CD14-positive monocyte (primary cell): ENCODE data around the gene SLCO2A1. TPM values are rescaled to one million over a fixed set of nuclear protein-coding genes. Genes with fewer than 3 reads are reported as not detected.

Experiments used
- DNase-seq, 3 donors: peaks; one replicate each; pipeline ENCODE4 v3.0.0-alpha.2; 2011 to 2022
- H2AFZ ChIP-seq: 2 replicates; pipeline ENCODE4 v1.6.0; 2012; ENCODE audit warnings: mild to moderate bottlenecking, low read depth, low read length, inconsistent platforms; ENCODE audit not compliant: insufficient read depth, poor library complexity, severe bottlenecking
- H3K27ac ChIP-seq, 2 donors: 1 replicate in 1 of 2; 2 replicates in 1 of 2; pipeline ENCODE4 v1.5.1; 2012 to 2013; ENCODE audit warnings: low read length in 2 of 2, control low read depth in 1 of 2, inconsistent platforms in 1 of 2, low read depth in 1 of 2, mild to moderate bottlenecking in 1 of 2
- H3K27me3 ChIP-seq, 2 donors: one replicate each; pipeline versions ENCODE4 v1.6.0 to v1.6.1; 2011 to 2013; ENCODE audit warnings: low read length in 2 of 2; ENCODE audit not compliant: control insufficient read depth in 2 of 2, insufficient read depth in 2 of 2
- H3K36me3 ChIP-seq, 2 donors: replicated peaks in 1 of 2; 1 replicate in 1 of 2; 2 replicates in 1 of 2; pipeline versions ENCODE4 v1.5.1 to v1.6.1; 2012 to 2013; ENCODE audit warnings: low read length in 2 of 2, control low read depth in 1 of 2, inconsistent platforms in 1 of 2, mild to moderate bottlenecking in 1 of 2; ENCODE audit not compliant: insufficient read depth in 2 of 2, control insufficient read depth in 1 of 2
- H3K4me1 ChIP-seq, 2 donors: 1 replicate in 1 of 2; 2 replicates in 1 of 2; pipeline versions ENCODE4 v1.5.1 to v1.6.1; 2012 to 2013; ENCODE audit warnings: low read length in 2 of 2, control low read depth in 1 of 2, inconsistent platforms in 1 of 2, mild to moderate bottlenecking in 1 of 2, moderate library complexity in 1 of 2; ENCODE audit not compliant: insufficient read depth in 2 of 2, control insufficient read depth in 1 of 2
- H3K4me2 ChIP-seq: replicated peaks from 2 replicates; pipeline ENCODE3; 2012; ENCODE audit warnings: low read length, moderate library complexity, mild to moderate bottlenecking; ENCODE audit not compliant: poor library complexity, severe bottlenecking; ENCODE audit errors: extremely low read depth
- H3K4me3 ChIP-seq, 3 experiments: fragments of 200-600 bp in 1 of 3; sonication (generic) in 1 of 3; replicated peaks in 1 of 3; 1 replicate in 2 of 3; 2 replicates in 1 of 3; pipeline ENCODE4 v1.5.1; 2011 to 2013; ENCODE audit warnings: low read length in 3 of 3, mild to moderate bottlenecking in 3 of 3, control low read depth in 2 of 3, low read depth in 2 of 3, inconsistent platforms in 1 of 3, moderate library complexity in 1 of 3
- H3K79me2 ChIP-seq: 2 replicates; pipeline ENCODE4 v1.6.0; 2012; ENCODE audit warnings: mild to moderate bottlenecking, control low read depth, inconsistent platforms, low read length, moderate library complexity; ENCODE audit not compliant: insufficient read depth
- H3K9ac ChIP-seq: 2 replicates; pipeline ENCODE4 v1.6.0; 2017; ENCODE audit warnings: low read length, mild to moderate bottlenecking; ENCODE audit not compliant: insufficient read depth, poor library complexity, severe bottlenecking
- H3K9me3 ChIP-seq, 2 donors: replicated peaks in 1 of 2; 1 replicate in 1 of 2; 2 replicates in 1 of 2; pipeline versions ENCODE4 v1.5.1 to v1.6.1; 2012 to 2013; ENCODE audit warnings: low read length in 2 of 2, control low read depth in 1 of 2; ENCODE audit not compliant: control insufficient read depth in 1 of 2, insufficient read depth in 1 of 2
- H4K20me1 ChIP-seq: 2 replicates; pipeline ENCODE4 v1.6.0; 2012; ENCODE audit warnings: mild to moderate bottlenecking, low read length, control low read depth, moderate library complexity; ENCODE audit not compliant: insufficient read depth
- H3K27ac Mint-ChIP-seq, 7 donors: one replicate each; pipeline ENCODE4 v1.8.0; 2020; ENCODE audit warnings: mild to moderate bottlenecking in 7 of 7, mixed read lengths in 7 of 7, moderate library complexity in 6 of 7, inconsistent platforms in 2 of 7
- H3K27me3 Mint-ChIP-seq, 3 donors: one replicate each; pipeline ENCODE4 v1.8.0; 2021 to 2022; ENCODE audit warnings: low read depth in 3 of 3, mild to moderate bottlenecking in 3 of 3, mixed read lengths in 3 of 3, moderate library complexity in 3 of 3, inconsistent platforms in 1 of 3
- H3K36me3 Mint-ChIP-seq, 2 donors: one replicate each; pipeline ENCODE4 v1.8.0; 2020; ENCODE audit warnings: mixed read lengths in 2 of 2, inconsistent platforms in 1 of 2, mild to moderate bottlenecking in 1 of 2
- H3K4me1 Mint-ChIP-seq: one replicate; pipeline ENCODE4 v1.8.0; 2020; ENCODE audit warnings: mild to moderate bottlenecking, mixed read lengths
- H3K4me3 Mint-ChIP-seq, 2 donors: one replicate each; pipeline ENCODE4 v1.8.0; 2020; ENCODE audit warnings: mild to moderate bottlenecking in 2 of 2, mixed read lengths in 2 of 2, moderate library complexity in 1 of 2
- H3K9me3 Mint-ChIP-seq, 7 donors: one replicate each; pipeline ENCODE4 v1.8.0; 2020 to 2022; ENCODE audit warnings: mixed read lengths in 7 of 7, mild to moderate bottlenecking in 6 of 7, moderate library complexity in 6 of 7, inconsistent platforms in 2 of 7
- WGBS: methylation state at CpG from one replicate; pipeline ENCODE4 v1.1.5; 2013; ENCODE audit warnings: missing lambda C conversion rate; ENCODE audit not compliant: insufficient coverage; 5-methylcytosine and 5-hydroxymethylcytosine counted together
- intact Hi-C, 2 donors: fragments of 100-400 bp; cut with micrococcal nuclease; formaldehyde crosslinking; loops; one replicate each; pipeline versions ENCODE4 v1.15.0 to v1.15.1; 2023
- polyA plus RNA-seq, 3 donors: library from polyadenylated mRNA; depleted of rRNA in 1 of 3; unstranded in 2 of 3; stranded (reverse) in 1 of 3; fragments of 300-500 nt in 2 of 3; fragments of >200 nt in 1 of 3; fragmentation: Illumina TruSeq in 2 of 3; gene quantifications; 1 replicate in 2 of 3; 2 replicates in 1 of 3; pipeline ENCODE4 v1.2.3, GENCODE V29; 2012 to 2021
- TF ChIP-seq, protein P1 (sequence below): fragments of 200-600 bp; IDR thresholded peaks from one replicate; pipeline ENCODE4 v1.8.0; 2022; ENCODE audit warnings: antibody characterized with exemption, mild to moderate bottlenecking

The SLCO2A1 gene
- polyA plus RNA-seq, 3 donors, result 0.12 TPM; not detected in 2

DNA sequence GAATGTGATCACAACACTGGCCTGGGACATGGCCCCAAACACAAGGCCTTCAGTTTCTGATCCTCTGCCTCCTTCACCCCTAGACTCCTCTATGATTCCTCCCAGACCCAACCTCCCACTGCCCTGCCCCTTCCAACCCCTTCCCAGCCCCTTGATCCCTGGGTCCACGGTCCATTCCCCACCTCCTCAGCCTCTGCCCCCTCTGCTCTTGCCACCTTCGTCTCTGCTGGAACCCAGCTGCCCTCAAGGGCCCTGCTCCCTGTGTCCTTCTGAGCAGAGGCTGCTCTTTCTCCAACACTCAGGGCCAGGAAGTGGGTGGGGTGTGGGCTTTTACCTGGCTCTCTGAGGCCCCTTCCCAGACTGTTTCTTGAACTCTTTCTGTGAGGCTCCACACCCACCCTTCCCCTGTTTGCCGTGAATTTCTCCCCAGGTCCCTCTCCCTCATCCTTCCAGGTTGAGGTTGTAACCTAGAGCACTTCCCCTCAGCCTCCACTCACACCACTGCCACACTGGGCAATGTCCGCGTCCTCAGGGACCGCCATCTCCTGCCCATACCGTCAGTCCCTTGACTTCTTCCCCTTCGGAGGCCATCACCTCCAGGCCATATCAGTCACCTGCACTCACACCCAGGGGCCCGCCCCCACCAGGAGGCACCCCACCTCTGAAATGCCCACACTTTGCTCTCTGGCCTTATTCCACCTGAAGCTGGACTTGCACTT, 18.7 kb upstream of the SLCO2A1 start:
- Mint-ChIP-seq H3K27me3 (peaks cover 0 to 1% (median 0%) of the 10 kb centered on the region in 3 donors), H3K4me1 (no peaks in the 10 kb centered on the region), H3K9me3 (peaks cover 12 to 36% (median 26%) of the 10 kb centered on the region in 7 donors), H3K36me3 (no peaks in the 10 kb centered on the region), H3K4me3 (no peak overlapping the region), H3K27ac (no peak overlapping the region)
- no peaks in the 10 kb centered on the region for H3K36me3 ChIP-seq
- intact Hi-C loops, result no loop called here
- peaks cover 22 to 26% of the 10 kb centered on the region in 2 donors for H3K9me3 ChIP-seq
- DNase-seq, result no peak
- WGBS, result 94% methylated on average over 5 of the region's 9 CpGs
- no peak overlapping the region for H3K27ac ChIP-seq
- no peak overlapping the region for H2AFZ ChIP-seq
- H3K4me3 ChIP-seq, result no peak overlapping the region
- no peaks in the 10 kb centered on the region for H4K20me1 ChIP-seq
- H3K27me3 ChIP-seq, result no peaks in the 10 kb centered on the region
- H3K79me2 ChIP-seq, result no peaks in the 10 kb centered on the region
- no peak overlapping the region for H3K4me2 ChIP-seq
- TF ChIP-seq, protein P1, sequence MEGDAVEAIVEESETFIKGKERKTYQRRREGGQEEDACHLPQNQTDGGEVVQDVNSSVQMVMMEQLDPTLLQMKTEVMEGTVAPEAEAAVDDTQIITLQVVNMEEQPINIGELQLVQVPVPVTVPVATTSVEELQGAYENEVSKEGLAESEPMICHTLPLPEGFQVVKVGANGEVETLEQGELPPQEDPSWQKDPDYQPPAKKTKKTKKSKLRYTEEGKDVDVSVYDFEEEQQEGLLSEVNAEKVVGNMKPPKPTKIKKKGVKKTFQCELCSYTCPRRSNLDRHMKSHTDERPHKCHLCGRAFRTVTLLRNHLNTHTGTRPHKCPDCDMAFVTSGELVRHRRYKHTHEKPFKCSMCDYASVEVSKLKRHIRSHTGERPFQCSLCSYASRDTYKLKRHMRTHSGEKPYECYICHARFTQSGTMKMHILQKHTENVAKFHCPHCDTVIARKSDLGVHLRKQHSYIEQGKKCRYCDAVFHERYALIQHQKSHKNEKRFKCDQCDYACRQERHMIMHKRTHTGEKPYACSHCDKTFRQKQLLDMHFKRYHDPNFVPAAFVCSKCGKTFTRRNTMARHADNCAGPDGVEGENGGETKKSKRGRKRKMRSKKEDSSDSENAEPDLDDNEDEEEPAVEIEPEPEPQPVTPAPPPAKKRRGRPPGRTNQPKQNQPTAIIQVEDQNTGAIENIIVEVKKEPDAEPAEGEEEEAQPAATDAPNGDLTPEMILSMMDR, result no peak
- H3K4me1 ChIP-seq, result no peaks in the 10 kb centered on the region
- no peak overlapping the region for H3K9ac ChIP-seq

DNA sequence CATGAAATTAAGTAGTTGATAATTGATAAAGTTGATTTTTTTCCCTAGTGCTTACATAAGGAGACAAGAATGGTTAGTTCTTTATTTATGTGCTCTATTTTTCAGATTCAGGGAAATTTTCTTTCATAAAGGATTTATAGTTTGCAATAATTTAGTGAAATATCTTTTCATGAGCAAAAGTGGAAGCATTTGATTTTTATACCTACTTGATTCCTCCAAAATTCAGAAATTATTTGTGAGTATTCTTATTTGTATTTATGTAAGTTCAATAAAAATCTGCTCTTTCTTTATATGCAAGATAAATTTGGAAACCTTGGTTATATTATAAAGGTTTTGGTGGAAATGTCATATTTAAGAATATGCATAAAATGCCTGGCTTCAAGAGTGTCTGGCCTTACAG, 14.7 kb upstream of the SLCO2A1 start:
- DNase-seq, result no peak
- H3K4me2 ChIP-seq, result no peak overlapping the region
- H3K9ac ChIP-seq, result no peak overlapping the region
- peaks cover 21 to 45% of the 10 kb centered on the region in 2 donors for H3K9me3 ChIP-seq
- Mint-ChIP-seq H3K27ac (no peak overlapping the region), H3K36me3 (no peaks in the 10 kb centered on the region), H3K27me3 (no peaks in the 10 kb centered on the region), H3K4me3 (no peak overlapping the region), H3K4me1 (no peaks in the 10 kb centered on the region), H3K9me3 (peaks cover 13 to 41% (median 35%) of the 10 kb centered on the region in 7 donors)
- H3K4me1 ChIP-seq, result no peaks in the 10 kb centered on the region
- H3K27ac ChIP-seq, result no peak overlapping the region
- TF ChIP-seq, protein P1, result no peak
- no peaks in the 10 kb centered on the region for H3K36me3 ChIP-seq
- H3K27me3 ChIP-seq, result no peaks in the 10 kb centered on the region
- intact Hi-C loops, result no loop called here
- no peak overlapping the region for H2AFZ ChIP-seq
- no peaks in the 10 kb centered on the region for H4K20me1 ChIP-seq
- H3K79me2 ChIP-seq, result no peaks in the 10 kb centered on the region
- no peak overlapping the region for H3K4me3 ChIP-seq
